HepG2 (cell line): ENCODE data around the gene IL1B. TPM values are rescaled to one million over a fixed set of nuclear protein-coding genes. Genes with fewer than 3 reads are reported as not detected.

ENCODE experiments used
- CEBPG ChIP-seq: IDR thresholded peaks from 2 replicates; pipeline ENCODE4 v1.6.1; 2016
- DBP ChIP-seq: sonication (generic); formaldehyde crosslinking; IDR thresholded peaks from 2 replicates; pipeline ENCODE4 v1.4.0; 2020; ENCODE audit warnings: missing genetic modification reagents; ENCODE audit errors: not compliant biosample characterization
- DMAP1 ChIP-seq: IDR thresholded peaks from 2 replicates; pipeline ENCODE4 v1.6.1; 2016
- DNMT3B ChIP-seq: conservative IDR thresholded peaks from 2 replicates; pipeline ENCODE4 v1.6.1; 2016; ENCODE audit warnings: missing biosample characterization, control low read depth
- ELF3 ChIP-seq: IDR thresholded peaks from 2 replicates; pipeline ENCODE4 v1.6.1; 2016; ENCODE audit warnings: missing genetic modification reagents, missing compliant biosample characterization
- FIP1L1 ChIP-seq: fragments of 200-400 bp; formaldehyde crosslinking; IDR thresholded peaks from 2 replicates; pipeline ENCODE4 v1.6.1; 2018; ENCODE audit warnings: low read depth, mild to moderate bottlenecking, low read length, moderate library complexity, borderline replicate concordance; ENCODE audit not compliant: insufficient read depth
- FOXK1 ChIP-seq: sonication (generic); formaldehyde crosslinking; IDR thresholded peaks from 2 replicates; pipeline ENCODE4 v1.4.0; 2020; ENCODE audit warnings: low read depth, missing genetic modification reagents, borderline replicate concordance
- GATAD1 ChIP-seq: IDR thresholded peaks from 2 replicates; pipeline ENCODE4 v1.6.1; 2016; ENCODE audit warnings: missing genetic modification reagents, missing compliant biosample characterization
- HOMEZ ChIP-seq: IDR thresholded peaks from 2 replicates; pipeline ENCODE4 v1.6.1; 2016; ENCODE audit warnings: low read depth
- HOXA9 ChIP-seq: sonication (generic); formaldehyde crosslinking; IDR thresholded peaks from 2 replicates; pipeline ENCODE4 v1.8.1; 2022; ENCODE audit warnings: missing genetic modification reagents, mild to moderate bottlenecking, moderate library complexity, borderline replicate concordance
- ISL2 ChIP-seq: sonication (generic); formaldehyde crosslinking; IDR thresholded peaks from 2 replicates; pipeline ENCODE4 v1.5.0; 2020; ENCODE audit warnings: missing genetic modification reagents
- MAZ ChIP-seq, 2 experiments: sonication (generic) in 1 of 2; formaldehyde crosslinking in 1 of 2; IDR thresholded peaks; 2 replicates each; pipeline versions ENCODE4 v1.5.0 to v1.6.1; 2012 to 2020; ENCODE audit warnings: low read depth in 2 of 2, mild to moderate bottlenecking in 2 of 2, borderline replicate concordance in 1 of 2, improper control_type of control experiment in 1 of 2, low read length in 1 of 2, missing genetic modification reagents in 1 of 2, moderate library complexity in 1 of 2
- MEF2D ChIP-seq: sonication (generic); formaldehyde crosslinking; IDR thresholded peaks from 2 replicates; pipeline ENCODE4 v1.5.1; 2020; ENCODE audit warnings: mild to moderate bottlenecking, missing genetic modification reagents
- NFRKB ChIP-seq: fragments of 450-650 bp; IDR thresholded peaks from 2 replicates; pipeline ENCODE4 v1.6.1; 2017
- RCOR2 ChIP-seq: IDR thresholded peaks from 2 replicates; pipeline ENCODE4 v1.6.1; 2016; ENCODE audit warnings: missing biosample characterization, missing genetic modification reagents
- TEF ChIP-seq: sonication (generic); formaldehyde crosslinking; IDR thresholded peaks from 2 replicates; pipeline ENCODE4 v1.5.0; 2020; ENCODE audit warnings: missing genetic modification reagents
- ZNF24 ChIP-seq: fragments of 450-650 bp; IDR thresholded peaks from 2 replicates; pipeline ENCODE4 v1.6.1; 2017; ENCODE audit warnings: antibody characterized with exemption, mild to moderate bottlenecking
- ZNF326 ChIP-seq: sonication (generic); formaldehyde crosslinking; IDR thresholded peaks from 2 replicates; pipeline ENCODE4 v1.4.0; 2020; ENCODE audit warnings: missing genetic modification reagents, borderline replicate concordance
- ZNF484 ChIP-seq: sonication (generic); formaldehyde crosslinking; IDR thresholded peaks from 2 replicates; pipeline ENCODE4 v1.5.1; 2020; ENCODE audit warnings: mild to moderate bottlenecking, low read depth, missing genetic modification reagents, borderline replicate concordance
- ZNF501 ChIP-seq: sonication (generic); formaldehyde crosslinking; IDR thresholded peaks from 2 replicates; pipeline ENCODE4 v1.5.1; 2020; ENCODE audit warnings: mild to moderate bottlenecking, moderate library complexity, missing genetic modification reagents
- ZNF552 ChIP-seq: sonication (generic); formaldehyde crosslinking; IDR thresholded peaks from 2 replicates; pipeline ENCODE4 v1.9.0; 2022; ENCODE audit warnings: missing genetic modification reagents, mild to moderate bottlenecking, borderline replicate concordance
- ZNF607 ChIP-seq: sonication (generic); formaldehyde crosslinking; IDR thresholded peaks from 2 replicates; pipeline ENCODE4 v1.5.1; 2020; ENCODE audit warnings: missing genetic modification reagents, mild to moderate bottlenecking, borderline replicate concordance
- ZNF619 ChIP-seq: sonication (generic); formaldehyde crosslinking; IDR thresholded peaks from 2 replicates; pipeline ENCODE4 v1.4.0; 2020; ENCODE audit warnings: mild to moderate bottlenecking, missing genetic modification reagents
- ZNF674 ChIP-seq: sonication (generic); formaldehyde crosslinking; IDR thresholded peaks from 2 replicates; pipeline ENCODE4 v1.5.0; 2020; ENCODE audit warnings: low read depth, mild to moderate bottlenecking, missing genetic modification reagents
- ZNF850 ChIP-seq: sonication (generic); formaldehyde crosslinking; conservative IDR thresholded peaks from 2 replicates; pipeline ENCODE4 v1.9.0; 2021; ENCODE audit warnings: mild to moderate bottlenecking, missing genetic modification reagents
- ZNF879 ChIP-seq: sonication (generic); formaldehyde crosslinking; IDR thresholded peaks from 2 replicates; pipeline ENCODE4 v1.8.1; 2023; ENCODE audit warnings: missing genetic modification reagents
- ZNF891 ChIP-seq: sonication (generic); formaldehyde crosslinking; IDR thresholded peaks from 2 replicates; pipeline ENCODE4 v1.5.0; 2020; ENCODE audit warnings: mild to moderate bottlenecking, missing genetic modification reagents
- ZZZ3 ChIP-seq: sonication (generic); formaldehyde crosslinking; IDR thresholded peaks from 2 replicates; pipeline ENCODE4 v1.4.0; 2020; ENCODE audit warnings: missing genetic modification reagents, mild to moderate bottlenecking, borderline replicate concordance
- polyA plus RNA-seq, 8 experiments: library from polyadenylated mRNA; depleted of rRNA in 3 of 8; stranded (reverse) in 7 of 8; unstranded in 1 of 8; fragments of >200 nt; fragmentation: Illumina TruSeq in 4 of 8; extraction: Trizol in 4 of 8; gene quantifications; 2 replicates each; pipeline versions ENCODE4 v1.2.1 to v1.2.3, GENCODE V29; 2011 to 2016; ENCODE audit warnings: low read depth in 4 of 8, missing spikeins in 1 of 8, mixed read lengths in 1 of 8; ENCODE audit not compliant: insufficient read depth in 1 of 8
- total RNA-seq, 5 experiments: library from RNA; depleted of rRNA; stranded (reverse); fragments of >200 nt; fragmentation: Illumina TruSeq; extraction: Trizol; gene quantifications; 2 replicates each; pipeline ENCODE4 v1.2.3, GENCODE V29; 2016; ENCODE audit warnings: low read depth in 1 of 5
- TF ChIP-seq, protein P1 (sequence below): IDR thresholded peaks from 2 replicates; pipeline ENCODE4 v1.6.1; 2016; ENCODE audit warnings: missing genetic modification reagents, missing compliant biosample characterization

Gene IL1B
- total and polyA plus RNA-seq, 2 of the 13 experiments (the other 11 are each of a cell fraction or from before 2014, with no cell fraction given), result 0.18 TPM; not detected in 1

DNA sequence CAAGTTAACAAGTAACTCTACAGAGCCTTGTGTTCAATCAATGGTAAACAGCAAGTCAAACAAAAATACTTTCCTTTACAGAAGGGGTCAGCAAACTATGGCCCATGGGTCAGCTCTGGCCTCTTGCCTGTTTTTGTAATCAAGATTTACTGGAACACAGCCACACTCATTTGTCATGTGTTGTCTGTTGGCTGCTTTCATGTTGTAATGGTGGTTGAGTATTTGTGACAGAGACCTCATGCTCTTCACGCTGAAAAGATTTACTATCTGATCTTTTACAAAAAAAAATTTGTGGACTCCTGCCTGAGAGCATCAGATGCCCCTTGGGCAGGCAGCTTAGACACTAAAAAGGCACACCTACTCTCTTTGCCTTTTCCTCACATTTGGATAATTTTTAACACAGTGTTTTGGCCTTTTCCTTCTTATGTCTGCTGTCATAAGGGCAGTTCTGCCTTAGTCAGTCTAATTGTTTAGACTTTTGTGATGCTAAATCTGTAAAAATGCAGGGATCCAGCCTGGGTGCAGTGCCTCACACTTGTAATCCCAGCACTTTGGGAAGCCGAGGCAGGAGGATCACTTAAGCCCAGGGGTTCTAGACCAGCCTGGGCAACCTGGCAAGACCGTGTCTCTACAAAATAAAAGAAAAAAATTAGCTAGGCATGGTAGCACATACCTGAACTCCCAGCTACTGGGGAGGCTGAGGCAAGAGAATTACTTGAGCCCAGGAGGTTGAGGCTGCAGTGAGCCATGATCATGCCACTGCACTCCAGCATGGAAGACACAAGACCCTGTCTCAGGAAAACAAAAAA is 18.3 kb downstream of the IL1B start (continued):
- TF ChIP-seq ZNF484 (CRISPR knock-in tag) (no peak), HOXA9 (CRISPR knock-in tag) (peak; percentile 85), DBP (CRISPR knock-in tag) (no peak), ZNF619 (CRISPR knock-in tag) (no peak), ZNF607 (CRISPR knock-in tag) (no peak), MEF2D (CRISPR knock-in tag) (peak; percentile 93), DNMT3B (CRISPR knock-in tag) (0 out of 2 replicates have a peak, but pooled peaks have one; percentile 80), MAZ (IDR thresholded peaks at IDR 0.05; ENCODE audit: borderline replicate concordance, low read depth, low read length) (no peak), MAZ (CRISPR knock-in tag; IDR thresholded peaks at IDR 0.05; ENCODE audit: low read depth) (peak; percentile 21; the same call in 1 of the 2 replicates), FOXK1 (peak; percentile 99), ELF3 (CRISPR knock-in tag) (peak; percentile 98), RCOR2 (peak; percentile 94), ZNF24 (peak; percentile 73; the same call in 1 of the 2 replicates), ZNF891 (CRISPR knock-in tag) (no peak), HOMEZ (peak; percentile 92), GATAD1 (peak; percentile 81), TEF (no peak), CEBPG (CRISPR knock-in tag) (peak; percentile 87), ZNF326 (CRISPR knock-in tag) (no peak), ISL2 (CRISPR knock-in tag) (peak; percentile 99), ZZZ3 (no peak), DMAP1 (CRISPR knock-in tag) (peak; percentile 69), NFRKB (no peak), ZNF552 (CRISPR knock-in tag) (peak; percentile 52; the same call in 1 of the 2 replicates), ZNF674 (CRISPR knock-in tag) (no peak), ZNF879 (no peak), ZNF501 (CRISPR knock-in tag) (peak; percentile 96), FIP1L1 (no peak), ZNF850 (CRISPR knock-in tag) (0 out of 2 replicates have a peak, but pooled peaks have one; percentile 14)
- TF ChIP-seq, protein P1, sequence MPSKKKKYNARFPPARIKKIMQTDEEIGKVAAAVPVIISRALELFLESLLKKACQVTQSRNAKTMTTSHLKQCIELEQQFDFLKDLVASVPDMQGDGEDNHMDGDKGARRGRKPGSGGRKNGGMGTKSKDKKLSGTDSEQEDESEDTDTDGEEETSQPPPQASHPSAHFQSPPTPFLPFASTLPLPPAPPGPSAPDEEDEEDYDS (CRISPR knock-in tag), result peak; percentile 85
